ENCODE results near the gene PAQR7.
A peak's percentile ranks its signal among the peaks of the same experiment; 100 is the strongest.

The PAQR7 gene

DNA sequence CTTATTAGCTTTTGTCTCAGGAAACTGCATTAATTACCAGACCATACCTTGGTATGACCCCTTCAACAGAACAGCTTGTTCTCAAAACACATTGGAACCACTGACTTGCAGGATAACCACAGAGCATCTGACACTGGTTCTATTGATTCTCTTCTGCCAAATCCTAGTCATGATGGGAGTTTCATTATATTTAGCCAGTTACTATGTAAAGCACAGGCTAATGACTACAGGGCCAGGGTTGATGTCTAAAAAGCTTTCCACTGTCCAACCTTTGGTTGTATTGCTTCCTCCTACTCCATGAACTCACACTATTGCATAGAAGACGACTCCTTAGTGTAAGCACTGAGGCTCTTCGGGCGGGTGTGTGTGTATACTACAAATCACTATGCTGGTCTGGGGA, 27.0 kb upstream of the PAQR7 start:
- no peak for DNase-seq

DNA sequence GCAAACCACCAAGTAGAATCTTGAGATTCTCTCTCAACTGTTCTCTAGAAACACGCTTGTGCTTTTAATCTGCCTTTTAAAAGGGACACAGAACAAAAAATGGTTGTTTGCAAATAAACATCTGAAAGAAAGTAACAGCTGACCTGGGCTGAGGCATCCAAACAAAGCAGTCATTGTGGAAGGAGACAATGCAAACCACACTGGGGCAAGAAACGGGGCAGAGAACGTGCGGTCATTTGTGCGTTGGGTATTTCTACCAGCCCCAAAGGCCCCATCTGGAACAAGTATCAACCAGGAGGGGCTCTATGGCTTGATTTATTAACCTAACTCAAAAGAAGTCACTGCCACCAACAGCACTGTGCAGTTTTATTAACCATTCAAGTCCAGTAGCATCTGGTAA, 24.7 kb upstream of the PAQR7 start:
- no peak for DNase-seq

DNA sequence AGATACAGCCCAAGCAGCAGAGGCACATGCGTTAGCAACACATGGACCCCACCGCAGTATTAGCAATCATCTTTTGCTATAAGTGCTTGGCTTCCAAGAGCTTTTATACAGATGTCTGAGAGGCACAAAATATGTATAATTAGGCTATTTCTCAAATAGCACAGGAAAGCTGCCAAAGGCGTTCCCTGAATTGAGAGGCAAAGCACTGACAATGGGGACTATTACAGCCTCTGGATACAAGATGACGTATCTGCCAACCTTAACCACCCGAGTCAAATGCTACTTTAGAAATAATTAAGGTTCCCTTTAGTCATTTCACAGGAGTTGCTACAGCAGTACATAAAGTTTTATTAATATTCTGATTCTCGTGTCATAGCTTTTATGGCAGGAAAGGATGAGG, 24.3 kb upstream of the PAQR7 start:
- no peak for DNase-seq

DNA sequence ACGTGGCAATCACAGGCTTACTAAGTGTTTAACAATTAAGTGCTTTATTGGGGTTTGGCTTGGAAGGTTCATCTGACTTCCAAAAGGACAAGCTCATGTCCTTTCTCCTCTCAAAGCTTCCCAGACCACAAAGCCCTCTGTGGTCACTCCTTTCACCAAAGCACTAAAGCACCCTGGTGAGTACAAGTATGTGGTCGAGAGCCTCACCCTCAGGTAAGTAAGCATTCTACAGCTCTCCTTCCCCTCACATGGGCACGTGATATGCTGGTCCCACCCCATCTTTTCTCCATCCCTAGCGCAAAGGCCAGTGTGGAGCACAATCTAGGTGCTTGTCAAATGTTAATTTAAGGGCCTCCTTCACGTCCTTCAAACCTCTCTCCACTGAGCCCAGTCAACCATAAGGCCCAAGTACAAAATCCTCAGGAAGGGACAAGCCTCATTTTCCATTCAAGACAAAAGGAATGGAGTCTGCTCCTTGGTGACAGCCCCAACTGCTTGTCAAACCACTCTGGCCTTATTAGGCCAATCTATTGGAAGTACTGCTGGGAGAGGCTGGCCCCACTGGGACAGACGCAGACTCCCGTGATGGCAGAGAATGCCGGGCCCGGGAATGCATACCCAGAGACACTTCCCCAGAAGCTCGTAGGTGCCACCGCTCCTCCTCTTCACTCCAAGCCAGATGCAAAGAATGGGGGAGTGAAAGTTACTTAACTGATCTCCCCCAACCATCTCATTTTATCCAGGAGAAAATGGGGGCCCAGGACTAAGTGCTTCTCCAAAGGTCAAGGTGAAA, 22.9 kb upstream of the PAQR7 start:
- DNase-seq, result no peak

DNA sequence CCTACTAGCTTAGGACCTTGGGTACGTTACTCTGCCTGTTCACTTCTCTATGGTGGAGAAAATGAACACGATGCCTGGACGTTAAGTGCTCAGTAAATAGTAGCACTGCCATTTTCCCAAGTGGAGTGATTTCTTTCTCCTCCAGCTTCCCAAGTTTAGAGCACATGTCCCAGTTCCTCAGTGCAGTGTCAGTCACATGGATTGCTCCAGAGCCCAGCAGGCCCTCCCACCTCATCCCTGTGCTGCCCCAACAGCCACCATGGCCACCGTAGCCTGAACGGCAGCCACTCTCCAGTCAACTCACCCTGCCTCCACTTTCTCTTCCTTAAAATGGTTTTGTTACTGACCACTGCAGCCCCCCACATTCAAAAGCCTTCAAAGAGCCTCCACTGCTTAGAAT, 22.2 kb upstream of the PAQR7 start:
- DNase-seq, result no peak

DNA sequence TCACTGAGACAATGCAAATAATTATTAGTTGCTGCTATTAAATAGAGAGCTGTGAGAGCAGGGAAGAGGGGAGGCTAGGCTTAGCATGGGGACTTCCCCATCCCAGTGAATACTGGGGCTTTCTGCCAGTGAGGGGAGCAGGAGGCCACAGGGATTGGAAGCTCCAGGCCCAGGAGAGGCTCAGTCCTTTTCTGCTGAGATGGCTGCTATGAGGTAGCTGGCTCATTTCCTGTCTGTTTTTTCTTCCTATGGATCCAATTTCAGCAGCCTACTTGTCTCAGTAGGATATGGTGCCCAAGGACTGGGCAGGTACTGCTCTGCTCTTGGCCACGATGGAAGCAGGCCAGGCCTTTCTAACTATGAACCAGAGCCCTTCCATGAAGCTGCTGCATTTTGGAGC, 20.8 kb upstream of the PAQR7 start:
- no peak for DNase-seq

DNA sequence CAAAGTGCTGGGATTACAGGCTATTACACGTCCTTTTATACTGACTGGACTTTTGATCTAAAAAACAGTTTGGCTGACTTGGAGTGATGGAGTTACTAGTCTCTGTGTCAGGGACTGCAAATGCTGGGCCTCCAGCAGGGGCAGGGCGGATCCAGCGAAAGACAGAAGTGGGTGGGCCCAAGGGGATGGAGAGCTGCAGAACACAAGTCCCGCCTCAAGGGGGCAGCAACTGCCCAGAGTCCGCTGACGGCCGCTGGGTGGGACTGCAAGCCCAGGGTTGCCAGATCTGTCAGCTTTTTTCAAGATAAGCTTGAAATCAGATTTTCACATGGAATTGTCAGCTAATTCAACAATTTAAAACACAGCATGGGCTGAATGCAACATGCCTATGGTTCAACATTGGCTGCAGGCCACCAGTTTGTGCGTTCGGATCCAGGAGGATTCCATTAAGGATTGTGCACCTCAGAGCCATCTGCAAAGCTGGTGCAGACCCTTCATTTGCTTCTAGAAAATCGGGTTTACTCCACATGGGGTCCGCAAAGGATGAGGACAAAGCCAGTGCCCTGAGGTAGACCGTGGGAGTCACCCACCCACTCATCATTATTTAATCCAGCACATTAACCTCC, 20.0 kb upstream of the PAQR7 start:
- DNase-seq, result peak; percentile 50 to 91

DNA sequence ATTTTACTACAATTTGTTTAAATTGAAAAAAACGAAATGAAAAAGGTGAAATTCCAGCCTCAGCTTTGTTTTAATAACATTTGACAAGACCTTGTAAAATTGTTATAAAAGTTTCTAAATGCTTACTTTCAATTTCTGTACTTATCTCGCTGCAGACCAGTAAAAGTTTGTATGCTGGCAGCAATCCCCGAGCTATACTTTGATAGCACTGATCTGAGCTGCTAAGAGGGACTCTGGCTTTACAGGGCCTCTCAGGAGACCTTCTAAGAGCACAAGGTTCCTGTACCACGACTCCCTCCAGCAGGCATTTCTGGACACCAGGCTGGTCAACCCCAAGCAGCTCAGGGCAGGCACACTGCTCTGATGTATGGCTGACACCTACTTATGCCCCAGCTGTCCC, 17.6 kb upstream of the PAQR7 start:
- DNase-seq, result no peak

DNA sequence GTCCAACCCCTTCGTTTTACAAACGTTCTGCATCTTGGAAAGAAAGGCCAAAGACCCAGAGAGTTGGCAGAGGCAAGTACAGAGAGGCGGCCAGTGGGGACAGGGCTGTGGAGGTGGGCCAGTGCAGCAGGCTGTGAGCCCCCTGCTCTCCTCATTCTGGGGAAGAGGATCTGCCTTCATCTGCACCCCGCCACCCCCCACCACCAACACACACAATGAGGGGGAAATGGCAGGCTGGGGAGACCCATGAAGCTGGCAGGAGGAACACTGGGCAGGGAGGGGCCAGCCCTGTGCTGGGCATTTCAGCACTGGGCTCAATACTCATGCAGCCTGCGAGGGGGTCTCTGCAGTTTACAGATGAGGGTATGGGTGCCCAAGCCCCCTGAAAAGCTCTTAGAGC, 16.1 kb upstream of the PAQR7 start:
- DNase-seq, result no peak

DNA sequence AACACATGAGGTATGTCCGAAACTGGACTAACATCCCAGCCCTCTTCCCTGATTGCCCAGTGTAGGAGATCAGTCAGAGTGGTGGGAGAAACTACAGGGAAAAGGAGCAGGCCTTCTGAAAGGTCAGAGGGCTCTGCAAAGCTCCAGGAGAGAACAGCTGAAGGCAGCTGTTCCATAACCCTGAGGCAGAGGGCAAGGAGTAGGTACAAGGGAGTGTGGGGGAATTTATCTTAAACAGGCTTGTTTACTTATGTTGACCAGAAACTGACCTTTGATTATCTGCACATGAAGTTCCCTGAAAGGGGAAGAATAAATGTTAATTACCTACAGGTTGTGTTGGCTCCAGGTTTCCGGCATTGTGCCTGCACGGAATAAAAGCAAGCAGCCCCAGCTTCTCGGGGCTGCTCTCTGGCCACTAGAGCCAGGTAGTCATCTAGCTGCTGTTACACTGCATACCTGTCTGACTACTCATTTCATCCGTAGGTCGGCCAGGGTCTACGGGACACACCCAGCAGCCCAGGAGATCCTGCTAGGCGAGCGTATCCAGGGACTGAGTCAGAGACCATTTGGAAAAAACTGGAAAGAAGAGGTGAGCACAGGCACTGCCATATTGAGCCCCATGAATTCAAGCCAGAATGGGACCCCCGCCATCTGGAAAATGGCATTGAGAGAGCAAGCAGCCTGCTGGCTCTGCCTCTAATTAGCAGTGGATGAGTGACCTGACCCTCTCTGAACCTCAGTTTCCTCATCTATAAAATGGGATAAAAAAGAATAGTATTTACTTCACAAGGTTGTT, 14.9 kb upstream of the PAQR7 start:
- DNase-seq, result no peak

DNA sequence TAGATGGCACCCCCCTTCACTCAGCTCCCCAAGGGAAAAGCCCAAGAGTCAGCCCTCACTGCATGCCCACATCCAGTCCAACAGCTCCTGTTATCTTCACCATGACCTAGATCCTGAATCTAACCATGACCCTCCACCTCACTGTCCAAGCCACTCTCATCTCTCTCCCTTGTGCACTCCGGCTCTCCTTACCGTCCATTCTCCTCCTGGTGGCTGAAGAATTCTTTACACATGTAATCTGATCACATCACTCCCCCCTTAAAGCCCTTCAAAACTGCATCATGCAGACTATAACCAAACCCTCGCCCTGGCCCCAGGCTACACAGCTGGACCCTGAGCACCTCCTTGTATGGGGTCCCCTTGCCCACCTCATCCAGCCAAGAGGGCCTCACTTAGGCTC, 14.0 kb upstream of the PAQR7 start:
- no peak for DNase-seq

DNA sequence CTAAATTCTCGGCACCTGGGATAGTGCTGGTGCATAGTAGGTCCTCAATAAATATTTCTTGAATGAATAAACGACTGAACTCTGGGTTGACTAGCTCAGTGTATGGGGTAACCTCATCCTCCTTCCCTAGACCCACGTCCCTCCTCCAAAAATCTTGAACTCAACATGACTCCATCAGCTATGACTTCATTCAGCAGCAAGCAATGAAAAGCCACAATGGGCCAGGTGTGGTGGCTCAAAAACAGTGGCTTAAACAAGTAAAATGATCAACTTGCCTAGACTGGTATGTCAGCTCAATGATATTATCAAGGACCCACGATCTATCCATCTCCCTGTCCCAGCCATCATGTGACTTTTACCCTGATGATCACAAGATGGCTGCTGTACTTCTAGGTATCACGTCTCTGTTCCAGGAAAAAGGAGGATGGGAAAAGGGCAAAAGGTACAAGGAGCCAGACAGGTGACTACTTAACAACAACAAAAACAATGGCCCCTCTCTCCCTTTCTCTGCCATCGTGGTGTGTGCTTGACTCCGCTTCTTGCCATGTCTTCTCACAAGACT, 13.0 kb upstream of the PAQR7 start:
- no peak for DNase-seq

DNA sequence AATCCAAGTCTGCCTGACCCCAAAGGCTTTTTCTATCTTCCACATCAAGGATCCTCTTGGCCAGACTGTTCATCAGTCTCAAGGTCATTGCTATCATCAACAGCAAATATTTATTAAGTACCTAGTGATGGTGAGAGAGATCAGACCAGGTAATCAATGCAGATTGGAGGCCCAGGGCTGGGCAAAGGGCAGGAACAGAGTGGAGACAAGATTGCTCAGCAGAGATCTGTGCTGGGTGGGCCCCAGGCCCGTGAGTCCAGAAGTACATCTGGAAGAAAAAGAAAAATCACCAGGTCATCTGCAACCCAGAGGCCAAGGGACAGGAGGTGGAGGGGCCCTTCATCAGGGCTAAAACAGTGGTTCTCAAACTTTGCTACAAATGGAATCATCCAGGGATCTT, 10.1 kb upstream of the PAQR7 start:
- DNase-seq, result no peak

DNA sequence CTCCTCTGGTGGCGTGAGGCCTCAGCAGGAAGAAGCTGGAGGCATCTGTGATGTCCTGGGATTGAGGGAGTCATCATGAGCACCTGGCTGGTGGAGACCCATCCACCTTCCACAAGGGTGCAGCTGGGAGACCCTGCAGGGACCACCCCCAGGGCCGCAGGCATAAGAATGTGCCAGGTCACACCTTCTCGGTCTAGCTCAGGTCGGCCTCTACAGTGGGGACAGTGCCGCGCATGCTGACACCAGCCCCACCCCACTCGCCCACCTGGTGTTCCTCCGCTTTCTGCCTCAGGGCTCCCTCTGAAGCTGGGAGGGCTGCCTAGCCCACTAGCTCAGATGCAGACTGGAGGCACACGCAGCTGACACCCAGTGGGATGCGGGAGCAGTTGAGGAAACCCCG, 5.8 kb upstream of the PAQR7 start:
- no peak for DNase-seq

DNA sequence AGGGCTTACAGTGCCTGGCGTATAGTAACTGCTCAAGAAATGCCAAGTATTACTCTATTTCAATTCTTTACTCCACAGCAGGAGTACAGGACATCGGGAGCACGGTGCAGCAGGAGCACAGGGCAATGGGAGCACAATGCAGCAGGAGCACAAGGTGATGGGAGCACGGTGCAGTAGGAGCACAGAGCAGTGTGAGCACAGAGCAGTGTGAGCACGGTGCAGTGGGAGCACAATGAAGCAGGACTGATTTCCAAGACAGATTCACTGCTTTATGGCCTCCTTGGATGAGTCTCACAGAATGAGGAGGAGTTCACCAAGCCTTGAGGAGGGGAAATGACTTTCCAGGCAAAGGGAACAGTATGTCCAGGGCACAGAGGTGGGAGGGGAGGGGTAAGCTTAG, 5.0 kb upstream of the PAQR7 start:
- no peak for DNase-seq

DNA sequence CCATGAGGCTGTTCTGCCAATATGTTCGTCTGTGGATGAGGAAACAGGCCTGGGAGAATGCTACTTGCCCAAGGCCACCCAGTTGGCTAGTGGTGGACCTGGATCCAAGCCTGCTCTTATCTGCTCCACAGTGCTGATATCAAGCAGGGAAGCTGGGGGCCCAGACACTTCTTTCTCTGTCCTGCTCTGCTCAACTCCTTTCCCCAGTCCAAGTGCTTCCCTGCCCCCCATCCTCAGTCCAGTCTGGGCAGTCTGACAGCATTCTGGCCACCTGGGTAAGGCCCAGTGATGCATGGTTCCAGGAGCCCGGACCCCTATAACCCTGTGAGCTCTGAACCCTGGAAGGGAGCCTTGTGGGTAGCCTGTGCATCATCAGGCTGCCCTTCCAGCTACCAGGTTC, 4.2 kb upstream of the PAQR7 start:
- DNase-seq, result no peak

DNA sequence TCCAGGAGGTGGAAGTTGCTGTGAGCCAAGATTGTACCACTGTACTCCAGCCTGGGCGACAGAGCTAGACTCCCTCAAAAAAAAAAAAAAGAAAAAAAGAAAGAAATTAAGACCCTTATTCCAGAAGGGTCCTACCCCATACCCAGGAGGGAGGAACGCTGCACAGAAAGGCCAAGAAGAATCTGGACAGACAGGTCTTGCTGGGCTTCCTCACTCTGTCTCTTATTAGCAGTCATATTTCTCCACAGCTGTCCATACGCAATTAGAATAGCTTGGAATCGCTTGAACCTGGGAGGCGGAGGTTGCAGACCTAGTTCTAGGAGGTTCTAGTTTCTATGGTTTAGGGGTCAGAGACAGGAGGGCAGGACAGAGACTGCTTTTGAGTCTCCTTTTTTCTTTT, 3.2 kb upstream of the PAQR7 start:
- DNase-seq, result no peak

DNA sequence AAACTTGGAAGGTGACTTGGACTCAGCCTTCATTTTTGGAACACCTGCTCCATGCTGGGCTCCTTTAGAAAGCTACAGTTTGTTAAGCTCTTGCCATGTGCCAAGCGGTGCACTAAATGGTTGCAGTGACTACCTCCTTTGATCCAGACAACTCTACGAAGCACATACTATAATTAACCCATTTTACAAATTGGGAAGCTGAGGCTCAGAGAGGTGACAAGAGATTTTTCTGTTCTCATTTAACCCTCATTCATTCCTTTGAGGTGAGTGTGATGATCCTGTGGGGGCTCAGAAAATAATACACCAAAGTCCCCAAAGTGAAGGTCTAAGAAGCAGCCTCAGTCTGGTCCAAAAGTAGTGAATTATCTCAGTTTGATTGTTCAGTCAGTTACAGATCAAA, 1.6 kb upstream of the PAQR7 start:
- DNase-seq, result no peak

DNA sequence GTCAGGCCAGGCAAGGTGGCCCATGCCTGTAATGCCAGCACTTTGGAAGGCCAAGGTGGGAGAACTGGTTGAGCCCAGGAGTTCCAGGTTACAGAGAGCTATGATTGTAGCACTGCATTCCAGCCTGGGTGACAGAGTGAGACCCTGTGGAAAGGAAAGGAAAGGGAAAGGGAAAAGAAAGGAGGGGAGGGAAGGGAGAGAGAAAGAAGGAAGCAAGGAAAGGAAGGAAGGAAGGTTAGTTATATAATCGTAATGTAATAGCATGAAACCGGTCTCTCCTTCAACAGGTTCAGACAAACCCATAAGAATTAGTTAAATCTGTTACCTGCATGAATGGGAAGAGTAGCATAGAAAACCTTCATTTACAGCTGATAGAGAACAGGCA, 1.2 kb upstream of the PAQR7 start:
- DNase-seq, result no peak

DNA sequence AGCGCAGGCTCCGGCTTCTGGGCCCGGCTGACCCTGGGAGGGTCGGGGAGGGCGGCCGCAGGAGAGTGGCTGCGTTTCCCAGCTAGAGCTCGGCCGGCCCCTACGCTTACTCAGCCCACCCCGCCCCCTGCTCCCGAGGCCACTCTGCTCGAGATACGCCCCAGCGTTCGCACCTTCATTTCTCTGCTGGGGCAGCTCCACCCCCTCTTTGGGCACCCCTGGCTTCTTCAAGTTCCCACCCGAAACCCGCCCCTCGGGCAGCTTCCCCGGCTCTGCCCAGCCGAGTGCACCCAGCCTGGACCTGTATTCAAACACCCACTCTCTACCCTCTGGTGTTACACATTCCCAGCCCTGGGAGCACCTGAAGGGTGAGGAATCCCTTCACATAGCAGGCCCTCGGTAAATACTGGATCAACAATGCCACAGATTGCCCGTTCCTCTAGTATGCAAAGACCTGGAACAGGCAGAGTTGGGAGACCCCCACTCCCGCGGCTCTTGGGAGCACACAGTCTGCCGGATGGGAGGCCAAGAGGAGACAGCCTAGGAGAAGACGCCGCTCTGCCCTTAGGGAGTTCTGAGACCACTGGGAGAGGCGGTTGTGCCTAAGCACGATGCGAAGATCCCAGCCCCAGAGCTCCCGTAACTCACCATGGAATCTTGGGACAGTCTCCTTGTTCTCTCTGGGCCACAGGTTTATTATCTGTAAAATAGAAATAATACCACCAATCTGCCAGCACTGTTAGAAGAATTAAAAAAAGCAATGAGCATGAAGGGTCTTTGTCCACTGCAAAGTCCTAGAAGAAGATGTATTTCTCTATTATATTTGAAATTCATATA, 566 bp upstream of the PAQR7 start:
- DNase-seq, result peak in 1 of 2 experiments; percentile 60

DNA sequence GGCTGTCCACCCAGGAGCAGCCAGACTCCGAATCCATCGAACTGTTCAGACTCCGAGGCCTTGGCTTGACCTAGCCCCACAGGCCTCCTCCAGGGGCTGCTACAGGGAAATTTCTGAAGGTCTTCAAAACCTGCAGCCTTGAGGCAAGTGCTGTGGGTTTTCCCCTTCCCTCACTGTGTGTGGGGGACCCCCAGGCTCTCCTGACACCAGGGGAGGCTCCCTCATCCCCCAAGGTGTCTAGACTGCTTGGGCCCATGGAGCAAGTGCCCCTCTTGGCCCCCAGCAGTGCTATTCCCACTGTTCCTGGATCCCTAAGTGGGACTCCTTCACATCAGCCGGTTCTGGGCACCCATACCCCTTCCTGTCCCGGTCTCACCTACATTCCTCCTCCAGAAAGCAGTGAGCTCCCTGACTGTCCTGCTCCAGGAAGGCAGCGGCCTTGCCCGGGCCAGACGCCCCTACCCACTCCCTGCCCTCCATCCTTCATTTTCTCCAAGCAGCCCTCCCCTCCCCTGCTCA, 814 bp downstream of the PAQR7 start:
- no peak for DNase-seq

DNA sequence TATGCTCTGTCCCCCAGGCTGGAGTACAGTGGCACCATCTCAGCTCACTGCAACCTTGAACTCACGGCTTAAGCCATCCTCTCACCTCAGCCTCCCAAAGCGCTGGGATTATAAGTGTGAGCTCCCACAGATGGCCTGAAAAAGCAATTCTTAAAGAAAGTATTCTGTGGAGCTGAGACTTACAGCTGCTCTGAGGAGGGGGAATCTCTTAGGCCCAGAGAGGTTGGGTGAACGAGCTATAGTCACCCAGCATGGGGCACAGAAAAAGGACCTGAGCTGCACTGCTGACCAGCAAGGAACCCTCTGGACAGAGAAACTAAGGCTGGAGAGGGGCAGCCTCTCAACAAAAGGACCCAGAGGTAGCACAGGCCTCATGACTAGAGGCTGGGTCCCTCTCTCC, 1.3 kb downstream of the PAQR7 start:
- DNase-seq, result no peak

DNA sequence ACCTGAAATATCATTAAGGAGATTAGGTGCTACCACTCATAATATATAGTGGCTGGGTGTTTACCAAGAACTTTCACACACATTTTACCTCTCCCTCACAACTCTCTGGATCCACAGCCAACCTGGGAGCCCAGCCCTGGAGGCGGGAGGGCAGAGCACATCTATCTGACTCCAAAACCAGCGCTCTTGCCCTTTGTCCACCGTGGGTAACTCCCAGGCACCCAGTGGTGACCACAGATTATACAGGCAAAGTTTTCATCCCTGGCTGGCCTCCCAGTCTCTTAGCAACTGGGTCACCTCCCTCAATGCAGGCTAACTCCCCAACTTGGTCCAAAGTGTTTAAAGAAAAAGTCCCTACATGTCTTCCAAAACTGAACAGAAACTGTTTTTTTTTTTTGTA, 2.4 kb downstream of the PAQR7 start:
- no peak for DNase-seq
